Stimulated activated CD4-positive, alpha-beta T cell treated with anti-CD3 and anti-CD28 coated beads, Interleukin-15, amount 100 ng/mL, for 24 hours (primary cell): ENCODE measurements around the gene DOCK4.

Experiments
- DNase-seq: peaks from one replicate; pipeline ENCODE4 v3.0.0-alpha.2; 2020

Gene DOCK4

DNA sequence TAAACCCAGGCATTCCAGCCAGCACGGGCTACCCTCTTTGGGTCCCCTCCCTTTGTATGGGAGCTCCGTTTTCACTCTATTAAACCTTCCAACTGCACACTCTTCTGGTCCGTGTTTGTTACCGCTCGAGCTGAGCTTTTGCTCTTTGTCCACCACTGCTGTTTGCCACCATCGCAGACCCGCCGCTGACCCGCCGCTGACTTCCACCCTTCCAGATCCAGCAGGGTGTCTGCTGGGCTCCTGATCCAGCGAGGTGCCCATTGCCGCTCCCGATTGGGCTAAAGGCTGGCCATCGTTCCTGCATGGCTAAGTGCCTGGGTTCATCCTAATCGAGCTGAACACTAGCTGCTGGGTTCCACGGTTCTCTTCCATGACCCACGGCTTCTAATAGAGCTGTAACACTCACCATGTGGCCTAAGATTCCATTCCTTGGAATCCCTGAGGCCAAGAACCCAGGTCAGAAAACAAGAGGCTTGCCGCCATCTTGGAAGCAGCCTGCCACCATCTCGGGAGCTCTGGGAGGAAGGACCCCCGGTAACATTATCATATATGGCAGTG is 14.8 kb upstream of the DOCK4 start:
- no peak for DNase-seq

DNA sequence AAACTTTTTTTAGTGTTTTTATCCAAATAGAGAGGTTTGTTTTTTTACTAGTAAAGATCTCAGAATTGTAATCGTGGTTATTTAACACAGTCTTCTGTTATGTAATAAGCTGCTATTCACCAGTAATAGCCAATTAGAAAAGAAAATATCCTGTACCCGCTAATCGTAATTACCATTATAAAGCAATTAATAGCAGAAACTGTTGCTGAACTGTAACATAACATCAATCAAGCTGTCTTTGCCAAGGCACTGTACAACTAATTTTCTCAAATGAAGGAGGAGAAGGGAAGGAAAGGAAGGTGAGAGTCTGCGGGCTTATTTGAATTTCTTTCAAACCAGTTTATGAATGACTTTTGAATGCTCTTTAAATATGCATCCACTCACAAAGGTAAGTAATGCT is 9.6 kb upstream of the DOCK4 start:
- DNase-seq = no peak

DNA sequence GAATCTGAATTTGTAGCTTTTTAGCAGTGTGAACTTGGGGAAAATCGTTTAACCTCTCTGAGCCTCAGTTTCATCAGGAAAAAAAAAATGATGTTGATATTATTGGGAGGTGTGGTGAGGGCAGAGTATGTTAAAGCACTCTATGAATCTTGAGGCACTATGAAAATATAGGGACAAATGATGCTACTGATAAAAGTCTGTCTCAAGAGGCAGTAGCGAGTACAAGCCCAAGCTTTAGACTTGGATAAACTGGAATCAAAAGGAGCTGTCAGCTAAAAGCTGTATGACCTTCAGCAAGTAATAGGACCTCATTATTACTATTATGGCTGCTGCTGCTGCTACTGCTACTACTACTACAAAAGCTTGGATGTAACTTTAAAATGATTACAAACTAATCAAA is 8.7 kb upstream of the DOCK4 start:
- no peak for DNase-seq

DNA sequence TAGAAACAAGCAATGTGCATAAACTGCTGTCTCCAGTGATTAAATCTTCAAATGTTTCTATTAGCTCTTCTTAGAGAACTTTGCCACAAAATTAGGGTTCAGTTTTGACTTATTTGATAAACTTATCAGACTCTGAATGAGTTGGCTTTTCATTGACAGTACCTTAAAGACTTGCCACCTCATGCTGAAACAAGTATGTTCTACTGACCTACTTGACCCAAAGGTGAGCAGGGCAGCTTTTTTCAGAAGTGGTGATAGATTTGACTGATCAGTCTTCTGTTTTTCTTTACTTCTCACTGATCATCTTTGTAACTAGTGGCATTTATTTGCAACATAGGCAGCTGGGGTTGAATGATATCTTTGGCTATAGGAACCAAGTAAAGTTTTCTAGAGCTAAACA is 8.1 kb upstream of the DOCK4 start:
- no peak for DNase-seq

DNA sequence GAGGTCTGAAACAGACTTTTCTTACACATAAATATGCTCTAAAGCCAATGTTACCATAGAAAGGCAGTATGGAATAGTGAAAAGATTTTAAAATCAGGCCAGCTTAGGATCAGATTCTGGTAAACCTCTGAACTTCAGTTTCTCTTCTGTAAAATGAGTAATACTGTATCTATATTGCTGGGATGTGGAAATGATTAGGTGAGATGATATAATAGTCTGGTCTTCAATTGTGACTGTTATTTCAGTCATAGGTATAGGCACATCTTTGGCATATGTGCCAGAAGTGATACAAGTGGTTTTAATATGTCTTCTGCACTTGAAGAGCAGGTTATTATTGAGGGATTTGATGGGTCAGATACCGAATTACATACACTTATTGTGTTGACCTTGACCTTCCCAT is 7.5 kb upstream of the DOCK4 start:
- DNase-seq = no peak

DNA sequence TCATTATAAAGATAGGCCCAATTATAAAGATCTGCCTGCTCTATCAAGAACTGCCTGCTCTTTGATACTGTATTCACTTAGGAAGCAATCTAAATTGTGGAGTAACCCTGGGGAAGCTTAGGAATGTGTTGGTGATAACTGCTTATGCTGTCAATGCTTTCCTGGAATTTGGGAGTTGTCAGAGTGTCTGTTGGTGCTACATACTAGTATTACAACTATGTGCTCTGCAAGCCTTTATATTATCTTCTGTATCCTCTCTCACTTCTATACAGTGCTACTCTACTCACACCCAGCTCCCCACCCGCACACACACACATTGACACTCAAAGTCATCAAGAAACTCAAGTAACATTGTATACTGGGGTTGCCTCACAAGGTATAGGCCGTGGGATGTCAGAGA is 6.4 kb upstream of the DOCK4 start:
- no peak for DNase-seq

DNA sequence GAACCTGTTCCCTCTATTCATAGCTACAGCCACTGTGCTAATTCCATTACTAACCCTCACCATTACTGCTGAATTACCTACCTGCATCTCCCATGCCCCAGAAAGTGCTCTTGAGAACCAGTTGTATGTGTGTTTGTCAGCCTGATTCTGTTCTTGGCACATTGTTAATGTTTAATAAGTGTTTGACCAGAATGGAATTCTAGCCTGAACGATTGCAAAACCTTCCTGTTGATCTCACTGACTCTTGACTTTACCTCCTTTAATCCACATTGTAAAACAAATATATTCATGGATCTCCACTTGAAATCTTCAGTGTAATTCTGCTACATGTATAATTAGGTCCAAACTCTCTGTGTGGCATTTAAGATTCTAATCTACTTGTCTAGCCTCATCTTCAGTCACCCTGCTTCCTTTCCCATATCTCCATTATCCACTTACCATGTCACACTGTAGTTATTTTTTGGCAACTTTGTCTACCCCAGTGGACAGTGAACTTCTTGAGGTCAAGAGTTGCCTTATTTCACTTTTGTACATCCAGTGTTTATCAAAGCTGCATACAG is 5.2 kb upstream of the DOCK4 start:
- no peak for DNase-seq

DNA sequence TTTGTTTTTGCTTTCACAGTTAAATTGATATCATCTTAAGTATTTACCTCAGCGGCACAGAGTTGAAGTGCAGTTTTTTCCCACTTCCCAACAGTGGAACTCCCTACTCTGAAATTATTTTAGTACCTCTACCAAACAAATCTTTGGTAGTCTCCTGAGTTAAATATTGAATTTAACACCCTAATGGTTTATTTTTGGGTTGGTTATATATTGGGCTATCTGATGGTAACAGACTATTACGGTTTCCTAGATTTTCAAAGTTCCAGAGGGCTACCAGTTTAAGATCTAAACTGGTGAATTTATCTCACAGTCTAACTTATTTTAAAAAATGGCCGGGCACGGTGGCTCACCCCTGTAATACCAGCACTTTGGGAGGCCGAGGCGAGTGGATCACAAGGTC is 1.6 kb upstream of the DOCK4 start:
- no peak for DNase-seq

DNA sequence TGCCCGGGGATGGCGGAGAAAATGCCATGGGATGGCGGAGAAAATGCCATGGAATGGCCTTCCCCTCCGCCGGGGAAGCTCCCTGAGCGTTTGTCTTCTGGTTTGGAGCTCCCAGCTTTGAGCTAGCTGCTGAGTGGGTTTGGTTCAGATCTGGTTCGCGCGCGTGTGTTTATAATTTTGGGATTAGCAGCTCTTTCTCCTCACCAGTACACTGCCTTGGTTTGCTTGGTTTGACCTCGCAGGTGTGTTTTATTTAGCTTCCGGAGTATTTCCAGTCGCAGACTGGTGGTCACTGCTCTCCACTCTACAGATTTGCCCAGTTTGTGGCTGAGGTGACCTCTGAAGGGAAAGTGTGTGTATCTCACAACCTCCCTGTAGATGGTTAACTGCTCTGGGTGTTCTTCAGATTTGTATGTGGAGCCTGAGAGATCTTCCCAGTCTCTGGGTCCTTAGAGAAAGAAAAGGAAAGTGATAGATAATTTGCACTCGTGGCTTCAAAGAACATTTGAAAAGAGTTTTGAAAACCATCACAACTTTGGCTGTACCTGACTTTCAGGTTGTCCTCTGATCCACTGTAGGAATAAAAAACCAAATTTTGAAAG is 893 bp upstream of the DOCK4 start:
- no peak for DNase-seq

DNA sequence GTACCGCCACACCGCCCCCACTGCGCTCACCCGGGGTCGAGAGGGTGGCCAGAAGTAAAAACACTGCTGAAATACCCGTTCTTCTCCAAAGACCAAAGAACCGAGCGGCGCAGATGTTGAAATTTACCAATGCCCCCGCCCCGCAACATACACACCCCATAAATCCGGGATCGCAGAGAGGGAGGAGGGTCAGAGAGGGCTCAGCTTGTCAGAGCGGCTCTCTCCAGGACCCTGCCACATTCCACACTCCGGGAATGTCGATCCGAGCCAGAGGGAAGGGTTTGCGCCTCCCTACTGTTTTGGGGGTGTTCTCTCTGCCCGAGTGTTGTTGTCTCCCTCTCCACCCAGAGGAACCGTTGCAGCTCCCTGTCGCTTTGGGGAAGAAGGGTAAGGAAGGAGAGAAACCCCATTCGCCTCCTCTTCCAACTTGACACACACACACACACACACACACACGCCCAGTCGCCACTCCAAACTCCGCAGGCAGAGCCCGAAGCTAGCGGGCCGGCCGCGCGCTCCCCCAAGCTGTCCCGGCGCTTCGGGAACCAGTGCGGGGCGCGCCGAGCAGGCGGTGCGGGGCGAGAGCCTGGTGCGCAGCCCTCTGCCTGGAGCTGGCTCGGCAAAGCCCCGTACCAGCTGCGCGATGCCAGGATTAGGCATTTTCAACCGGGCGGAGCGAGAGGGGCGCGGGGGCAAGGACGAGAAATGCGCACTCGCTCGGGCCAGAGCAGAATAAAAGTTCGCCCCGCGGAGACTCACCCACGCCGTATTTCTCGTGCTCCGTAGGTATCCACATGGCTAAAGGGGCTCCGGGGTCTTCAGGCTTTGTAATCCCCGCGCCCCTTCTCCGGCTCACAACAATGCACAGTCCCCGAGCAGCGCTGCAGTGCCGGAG is 609 bp downstream of the DOCK4 start:
- peak; percentile 48 for DNase-seq

DNA sequence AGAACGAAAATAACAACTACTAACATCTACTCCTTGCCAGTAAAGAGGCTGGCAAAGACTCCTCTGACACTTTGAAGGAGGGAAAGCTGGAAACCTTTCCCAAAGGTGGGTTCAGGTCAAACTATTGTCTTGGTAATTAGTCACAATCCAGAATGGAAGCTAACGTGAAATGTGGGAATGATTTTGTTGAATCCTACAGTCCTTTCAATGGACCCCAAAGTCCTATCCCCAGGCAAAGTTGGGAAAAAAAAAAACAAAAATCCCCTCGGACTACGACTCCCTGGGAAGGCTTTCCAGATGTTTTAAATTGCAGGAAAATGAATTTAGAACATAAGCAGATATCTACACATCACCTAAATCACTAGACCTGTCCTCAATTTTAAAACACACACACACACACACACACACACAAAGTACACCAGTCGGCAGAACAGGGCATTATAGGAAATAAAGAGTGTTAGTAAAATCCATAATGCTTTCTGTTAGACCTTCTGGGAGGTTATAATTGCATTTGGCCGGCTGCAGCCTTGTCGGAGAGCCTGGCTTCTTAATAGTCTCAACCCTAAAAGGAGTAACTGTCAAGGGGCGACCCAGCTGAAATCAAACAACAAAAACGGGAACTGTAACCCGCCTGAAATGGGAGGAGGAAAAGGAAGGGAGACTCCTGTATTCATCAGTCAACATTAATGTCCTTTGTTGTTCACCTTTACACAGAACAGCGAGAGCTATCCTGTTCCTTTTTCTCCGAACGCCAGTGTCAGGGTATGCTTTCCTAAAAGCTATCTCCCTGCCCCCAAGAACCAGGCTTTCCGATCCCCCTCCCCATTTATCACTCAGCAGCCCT is 1.5 kb downstream of the DOCK4 start:
- no peak for DNase-seq

DNA sequence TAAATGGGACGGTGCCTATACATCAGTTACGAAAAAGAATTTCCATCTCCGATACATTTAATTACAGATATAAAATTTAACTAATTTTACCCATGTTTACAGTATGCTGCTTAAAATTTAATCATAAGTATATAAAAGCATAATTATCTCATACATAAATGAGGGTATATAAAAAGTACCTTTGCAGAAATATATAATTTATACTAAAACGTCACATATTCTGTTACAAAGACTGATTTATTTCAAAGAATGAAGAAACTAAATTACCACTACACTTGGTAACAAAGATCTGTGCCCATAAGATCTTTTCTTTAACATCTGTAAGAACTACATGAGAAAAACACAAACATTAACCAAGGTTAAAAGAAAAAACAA is 2.8 kb downstream of the DOCK4 start:
- DNase-seq = no peak

DNA sequence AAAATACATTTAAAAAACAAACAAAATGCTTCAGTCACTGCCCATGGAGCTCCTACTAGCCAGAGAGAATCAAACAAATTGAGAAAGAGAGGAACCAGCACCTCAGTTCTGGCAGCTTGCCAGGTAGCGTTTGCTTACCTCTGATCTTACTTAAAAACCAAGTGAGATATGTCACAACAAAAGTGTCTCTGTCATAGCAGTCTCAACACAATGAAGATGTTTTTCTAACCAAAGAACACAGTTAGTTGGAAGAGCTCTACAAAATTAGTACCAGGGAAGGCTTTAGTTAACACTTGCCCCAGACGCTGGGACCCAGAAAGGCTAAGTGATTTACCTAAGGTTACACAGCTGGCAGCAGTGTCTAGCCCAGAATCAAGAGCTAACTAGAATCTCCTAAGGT is 3.4 kb downstream of the DOCK4 start:
- DNase-seq = peak; percentile 19

DNA sequence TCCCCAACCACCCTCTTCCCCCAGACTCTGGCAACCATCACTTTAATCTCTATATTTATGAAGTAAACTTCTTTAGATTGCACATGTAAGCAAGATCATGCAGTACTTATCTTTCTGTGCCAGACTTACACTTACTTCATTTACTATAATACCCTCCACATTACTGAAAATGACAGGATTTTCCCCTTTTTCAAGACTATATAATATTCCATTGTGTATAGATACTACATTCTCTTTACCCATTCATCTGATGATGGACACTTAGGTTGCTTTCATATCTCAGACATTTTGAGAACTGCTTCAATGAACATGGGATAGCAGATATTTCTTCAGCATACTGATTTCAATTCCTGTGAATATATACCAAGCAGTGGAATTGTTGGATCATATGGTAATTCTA is 4.4 kb downstream of the DOCK4 start:
- no peak for DNase-seq

DNA sequence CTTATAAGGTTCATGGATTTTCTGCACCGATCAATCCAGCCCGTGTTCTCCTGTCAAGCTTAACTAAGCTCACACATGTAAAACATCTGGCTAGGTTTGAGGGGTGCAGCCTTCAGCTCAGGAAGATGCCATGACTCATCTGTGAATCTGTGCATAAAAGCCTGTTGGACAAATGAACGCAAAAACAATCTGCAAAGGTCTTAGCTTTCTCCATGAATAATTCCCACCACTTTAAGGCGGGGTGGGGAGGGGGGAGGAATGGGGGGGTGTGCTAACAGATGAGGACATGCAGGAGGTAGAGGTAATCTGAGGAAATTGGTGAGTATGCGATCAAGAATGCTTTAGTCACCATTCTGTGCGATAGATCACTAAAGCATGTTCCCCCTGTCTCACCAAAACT is 4.8 kb downstream of the DOCK4 start:
- DNase-seq = no peak

DNA sequence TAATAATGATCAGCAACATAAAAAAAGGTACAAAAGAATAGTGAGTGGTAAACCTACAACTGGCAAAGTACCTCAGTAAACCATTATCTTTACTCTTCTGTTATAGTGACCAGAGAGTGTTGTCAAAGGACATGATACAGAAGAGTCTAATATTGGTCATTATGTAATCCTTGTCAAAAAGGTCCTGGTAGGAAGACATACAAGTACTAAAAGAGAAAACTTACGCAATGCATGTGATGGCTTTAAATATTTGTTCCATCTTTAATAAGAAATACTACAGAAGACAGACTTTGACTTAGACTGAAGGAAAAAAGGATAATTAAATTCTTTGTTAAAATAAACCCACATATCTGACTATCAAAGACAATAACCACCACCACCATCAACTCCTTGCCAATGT is 6.5 kb downstream of the DOCK4 start:
- no peak for DNase-seq

DNA sequence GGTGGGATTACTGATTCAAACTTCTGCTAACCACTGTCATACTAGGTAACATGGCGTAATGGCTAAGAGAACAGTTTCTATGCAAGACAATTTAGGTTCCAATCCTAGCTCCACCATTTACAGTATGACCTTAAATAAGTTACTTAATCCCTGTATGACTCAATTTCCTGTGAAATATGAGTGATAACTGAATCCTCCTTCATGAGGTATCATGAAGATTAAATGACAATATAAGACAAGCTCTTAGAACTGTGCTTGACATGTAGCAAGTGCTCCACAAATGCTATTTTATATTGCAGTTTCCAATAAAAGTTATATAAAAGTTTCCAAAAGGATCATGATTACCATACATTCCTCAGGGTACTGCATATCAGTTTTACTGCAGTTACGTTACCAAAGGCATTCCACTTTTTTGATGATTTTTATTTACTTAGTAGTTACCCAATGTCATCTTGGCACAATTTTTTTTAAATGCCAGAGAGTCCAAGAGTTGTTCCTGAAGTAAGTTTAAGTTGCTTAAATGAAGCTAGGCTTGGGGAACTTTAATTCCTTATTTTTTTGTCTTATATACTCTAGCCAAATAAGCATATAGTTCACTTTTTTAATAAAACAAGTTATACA is 7.1 kb downstream of the DOCK4 start:
- no peak for DNase-seq

DNA sequence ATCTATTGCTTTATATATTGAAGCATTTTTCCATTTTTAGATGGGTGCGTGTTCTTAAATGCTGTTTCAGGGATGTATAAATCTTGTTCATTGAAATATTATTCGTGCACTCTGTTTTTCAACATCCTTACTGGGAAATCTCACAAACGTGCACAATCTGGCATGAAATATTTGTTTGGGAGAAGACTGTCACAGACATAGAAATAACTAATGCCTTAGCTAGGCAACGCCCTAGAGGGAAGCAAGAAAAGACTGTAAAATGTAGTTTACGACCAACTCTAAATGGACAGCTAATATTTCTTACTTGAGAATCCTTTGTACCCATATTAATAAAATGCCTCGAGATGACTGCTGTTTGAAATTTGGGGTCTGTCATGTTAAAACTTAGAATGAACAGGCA is 8.9 kb downstream of the DOCK4 start:
- no peak for DNase-seq

DNA sequence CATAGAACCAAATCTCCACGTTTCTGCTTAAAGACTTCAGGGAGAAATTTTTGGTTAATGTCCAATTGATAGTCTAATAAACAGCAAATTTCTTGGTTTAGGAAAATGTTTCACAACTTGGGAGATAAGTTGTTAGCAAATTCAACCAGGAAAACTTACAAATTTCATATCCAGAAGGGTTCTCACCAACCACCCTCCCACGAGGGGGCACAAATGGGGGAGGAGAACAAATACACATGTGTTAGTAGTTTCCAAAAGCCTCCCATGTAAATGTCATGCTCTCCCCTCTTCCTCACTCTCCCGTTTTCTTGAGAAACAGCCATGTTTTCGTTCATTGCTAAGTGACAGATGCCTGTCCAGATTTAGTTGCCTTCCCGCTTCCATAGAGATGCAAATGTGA is 10.5 kb downstream of the DOCK4 start:
- no peak for DNase-seq

DNA sequence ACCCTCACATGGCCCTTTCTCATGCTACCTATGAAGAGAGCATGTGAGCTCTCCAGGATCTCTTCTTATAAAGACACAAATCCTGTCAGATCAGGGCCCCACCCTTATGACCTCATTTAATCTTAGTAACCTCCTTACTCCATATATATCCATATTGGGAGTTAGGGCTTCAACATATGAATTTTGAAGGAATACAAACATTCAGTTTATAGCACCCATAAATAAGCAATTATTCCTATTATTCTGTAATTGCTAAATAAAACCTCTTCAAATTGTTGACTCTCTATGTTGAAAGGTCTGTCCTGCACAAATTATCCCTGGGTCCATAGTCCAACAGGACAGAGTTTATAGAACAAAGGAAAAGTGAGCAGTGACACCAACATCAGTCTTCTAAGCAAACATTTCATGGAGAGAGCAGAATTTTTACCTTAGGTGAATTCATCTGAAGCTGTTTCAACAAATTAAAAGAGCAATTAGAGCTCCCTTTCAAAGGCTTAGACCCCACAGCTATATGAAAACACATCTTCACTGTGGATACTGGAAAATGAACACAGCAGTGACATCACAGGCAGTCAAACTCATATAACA is 12.2 kb downstream of the DOCK4 start:
- DNase-seq = no peak

DNA sequence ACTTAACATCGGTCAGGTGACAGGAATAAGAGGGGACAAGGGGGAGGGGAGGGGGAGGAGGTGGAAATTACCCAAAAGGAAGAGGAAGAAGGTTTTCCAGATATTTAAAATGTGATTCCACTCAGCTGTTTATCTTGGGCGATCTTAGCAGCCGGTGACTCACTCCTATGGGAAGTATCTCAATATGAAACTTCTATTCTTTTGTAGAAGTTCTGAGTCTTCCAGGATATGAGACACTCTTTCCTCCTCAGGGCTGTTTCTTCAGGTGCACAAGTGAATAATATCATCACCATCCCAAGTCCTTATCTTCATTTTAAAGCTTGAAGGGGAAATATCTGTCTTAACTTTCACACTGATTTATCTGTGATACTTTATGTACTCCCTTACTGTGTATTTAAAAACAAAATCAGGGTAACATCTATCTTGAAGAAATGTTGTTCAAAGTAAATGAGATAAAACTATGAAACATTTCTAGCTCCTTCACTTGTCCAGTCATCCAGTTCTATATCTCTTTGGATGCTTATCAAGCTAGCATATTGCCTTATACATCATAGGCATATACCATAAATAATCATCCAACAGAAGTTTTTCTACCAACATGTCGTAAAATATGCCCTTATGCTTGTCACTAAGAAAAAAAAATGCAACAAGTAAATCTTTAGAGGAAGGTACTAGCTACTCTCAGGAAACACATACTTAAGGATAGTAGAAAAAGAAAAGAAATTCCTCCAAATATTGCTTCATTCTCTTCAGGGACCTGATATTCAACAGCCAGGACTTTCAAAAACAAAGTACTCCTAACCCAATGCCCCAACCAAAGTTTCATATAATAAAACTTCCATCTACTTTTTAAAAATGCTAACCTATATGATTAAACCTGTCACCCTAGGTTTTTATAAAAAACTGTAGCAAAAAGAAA is 13.7 kb downstream of the DOCK4 start:
- peak; percentile 16 for DNase-seq
